ENCODE results near the gene SLC38A3. TPM values are rescaled to one million over a fixed set of nuclear protein-coding genes. Genes with fewer than 3 reads are reported as not detected.

Gene SLC38A3
- total RNA-seq, 4 donors from 2014 or later, result not detected

GRCh38 chr3:50203809-50204803, 965 bp upstream of the SLC38A3 start:
- WGBS, 2 donors, result 51 to 80% methylated on average over 1 to 7 of the region's 12 CpGs
- H3K4me3 ChIP-seq, result peak overlapping the region in 1 of 4 donors; percentile 38

GRCh38 chr3:50205413-50206276, 574 bp downstream of the SLC38A3 start:
- Histone ChIP-seq H3K4me1 (peaks cover 13 to 22% (median 16%) of the 10 kb centered on the region in 3 donors), H3K9me3 (no peaks in the 10 kb centered on the region), H3K27ac (no peak overlapping the region), H3K36me3 (no peaks in the 10 kb centered on the region), H3K27me3 (peaks cover 6 to 70% (median 12%) of the 10 kb centered on the region in 4 donors), H3K4me3 (peak overlapping the region; percentile 18 to 54 (median 36))
- WGBS, 2 donors, result 7% methylated on average over 4 of the region's 67 CpGs; no CpG with 5 or more reads in 1 of the 2 donors
- DNase-seq, result no peak
- intact Hi-C loops (cut with DNase I), result no loop called here
- no peak for TF ChIP-seq CTCF (IDR thresholded peaks at IDR 0.05)
- no peak for TF ChIP-seq POLR2A (IDR thresholded peaks at IDR 0.05)

More at GRCh38 chr3:50203809-50204803, 965 bp upstream of the SLC38A3 start:
- H3K4me1 ChIP-seq, result peaks cover 13 to 22% (median 16%) of the 10 kb centered on the region in 3 donors
- intact Hi-C loops (cut with DNase I), result no loop called here
- no peak for DNase-seq
- H3K27ac ChIP-seq, result no peak overlapping the region
- H3K36me3 ChIP-seq, result no peaks in the 10 kb centered on the region
- H3K27me3 ChIP-seq, result peaks cover 6 to 80% (median 12%) of the 10 kb centered on the region in 4 donors
- no peak for TF ChIP-seq CTCF (IDR thresholded peaks at IDR 0.05)
- TF ChIP-seq POLR2A (IDR thresholded peaks at IDR 0.05), result no peak
- H3K9me3 ChIP-seq, result no peaks in the 10 kb centered on the region

- Histone ChIP-seq H3K27me3 (peaks cover 6 to 58% (median 12%) of the 10 kb centered on the region in 4 donors), H3K27ac (no peak overlapping the region), H3K36me3 (no peaks in the 10 kb centered on the region), H3K9me3 (no peaks in the 10 kb centered on the region), H3K4me3 (no peak overlapping the region), H3K4me1 (peaks cover 13 to 22% (median 16%) of the 10 kb centered on the region in 3 donors)
- 91 to 93% methylated on average over 6 to 17 of the region's 17 CpGs for WGBS, 2 donors
- no peak for DNase-seq
- TF ChIP-seq CTCF (IDR thresholded peaks at IDR 0.05), result no peak
- no peak for TF ChIP-seq POLR2A (IDR thresholded peaks at IDR 0.05)
- intact Hi-C loops (cut with DNase I), result no loop called here
Measured at GRCh38 chr3:50207359-50208042, 2.4 kb downstream of the SLC38A3 start.

- no peak for TF ChIP-seq CTCF (IDR thresholded peaks at IDR 0.05)
- no peak for TF ChIP-seq POLR2A (IDR thresholded peaks at IDR 0.05)
- Histone ChIP-seq H3K36me3 (no peaks in the 10 kb centered on the region), H3K4me3 (no peak overlapping the region), H3K4me1 (peaks cover 13 to 22% (median 16%) of the 10 kb centered on the region in 3 donors), H3K9me3 (no peaks in the 10 kb centered on the region), H3K27ac (no peak overlapping the region), H3K27me3 (peaks cover 5 to 45% (median 9%) of the 10 kb centered on the region in 4 donors)
- DNase-seq, result no peak
- WGBS, 2 donors, result 72 to 74% methylated on average over 4 to 11 of the region's 14 CpGs
- intact Hi-C loops (cut with DNase I), result no loop called here
Measured at GRCh38 chr3:50208677-50209344, 3.7 kb downstream of the SLC38A3 start.

All from esophagus squamous epithelium (tissue), 5 donors.